Left kidney (tissue), 2 donors: ENCODE data around the gene MYO1A. TPM values are rescaled to one million over a fixed set of nuclear protein-coding genes. Genes with fewer than 3 reads are reported as not detected.
"Not testable (repeated sequence)": the region's sequence is repeated elsewhere in the genome, so short reads cannot be mapped to it uniquely, and the experiment has no call there.

Source experiments
- DNase-seq: peaks from one replicate; pipeline ENCODE4 v3.0.0-alpha.2; 2013
- polyA plus RNA-seq: library from polyadenylated mRNA; unstranded; fragments of 120-200 nt; gene quantifications from one replicate; pipeline ENCODE4 v1.2.1, GENCODE V29; 2013; ENCODE audit not compliant: insufficient read length

MYO1A gene
- polyA plus RNA-seq, 1 donor: 0.50 TPM

GRCh38 chr12:57047981-57048380, 1.9 kb downstream of the MYO1A start:
- DNase-seq: no peak

DNA sequence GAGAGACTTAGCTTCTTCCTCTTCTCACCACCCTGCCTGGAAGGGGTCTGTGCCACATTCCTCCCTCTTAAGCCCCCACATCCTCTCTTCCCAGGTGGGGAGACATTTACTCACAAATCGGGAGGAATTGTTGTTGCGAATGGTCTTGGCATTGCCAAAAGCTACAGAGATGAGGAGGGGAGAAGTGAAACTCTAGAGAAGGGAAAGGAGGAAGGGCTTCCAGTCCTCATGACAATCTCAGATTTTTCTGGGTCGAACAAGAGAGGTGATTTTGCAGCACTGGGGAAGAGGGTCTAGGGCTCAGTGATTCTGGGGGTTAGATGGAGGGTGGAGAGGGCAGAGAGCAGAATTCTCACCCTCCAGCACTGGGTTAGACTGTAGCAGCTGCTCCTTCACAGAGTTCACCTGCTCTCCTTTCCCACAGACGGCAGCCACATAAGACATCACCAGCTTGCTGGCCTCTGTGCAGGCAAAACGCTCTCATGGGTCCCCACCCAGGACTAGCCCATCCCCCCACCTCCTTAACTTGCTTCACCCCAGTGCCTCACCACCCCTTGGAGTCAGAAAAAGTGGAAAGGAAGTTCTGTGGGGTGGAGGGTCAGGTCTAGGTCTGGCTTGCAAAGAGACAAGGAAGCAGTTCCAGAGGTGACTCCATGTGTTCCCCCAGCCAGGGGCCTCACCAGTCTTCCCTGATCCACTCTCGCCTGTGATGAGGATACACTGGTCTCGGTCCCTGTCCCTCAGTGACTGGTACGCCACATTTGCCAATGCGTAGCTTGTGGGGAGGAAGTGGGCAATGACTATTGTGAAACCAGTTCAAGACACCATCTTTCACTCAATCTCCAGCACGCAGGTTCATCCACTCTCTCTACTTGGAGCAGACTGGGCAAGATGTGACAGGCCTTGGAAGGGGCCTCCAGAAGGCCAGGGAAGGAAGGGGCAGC, 2.7 kb downstream of the MYO1A start:
- DNase-seq: no peak

DNA sequence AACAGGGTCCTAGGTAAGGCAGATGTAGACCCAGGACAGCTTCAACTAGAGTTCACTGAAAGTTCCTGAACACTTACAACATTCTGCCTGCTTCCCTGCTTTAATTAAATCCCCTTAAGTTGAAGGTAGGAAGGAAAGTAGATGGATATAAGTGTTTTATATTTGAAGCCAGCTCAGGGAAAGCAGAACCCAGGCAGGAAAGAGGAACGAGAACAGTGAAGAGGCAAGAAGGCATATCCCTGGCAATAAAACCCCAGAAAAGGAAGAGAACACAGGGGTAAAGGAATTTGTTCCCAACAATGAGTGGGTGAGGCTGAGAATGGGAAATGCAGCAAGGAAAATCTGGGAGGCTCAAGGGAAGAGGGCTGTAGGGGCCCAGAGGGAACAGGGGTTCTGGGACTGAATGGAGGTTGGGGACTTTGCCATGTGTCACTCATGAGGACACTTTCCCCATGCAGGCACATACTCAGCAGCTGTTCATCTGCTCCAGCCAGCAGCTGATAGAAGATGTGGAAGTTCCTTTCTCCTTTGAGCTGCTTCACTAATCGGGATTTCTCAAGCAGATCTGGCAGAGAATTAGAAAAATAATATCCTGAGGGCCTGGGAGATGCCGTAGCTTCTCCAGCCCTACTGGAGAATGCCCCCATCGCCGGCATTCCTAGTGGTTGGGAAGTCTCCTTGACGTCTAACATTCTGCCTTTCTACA, 3.7 kb downstream of the MYO1A start:
- DNase-seq: no peak

- DNase-seq: no peak
Observed at GRCh38 chr12:57044889-57045288, 5.0 kb downstream of the MYO1A start.

DNA sequence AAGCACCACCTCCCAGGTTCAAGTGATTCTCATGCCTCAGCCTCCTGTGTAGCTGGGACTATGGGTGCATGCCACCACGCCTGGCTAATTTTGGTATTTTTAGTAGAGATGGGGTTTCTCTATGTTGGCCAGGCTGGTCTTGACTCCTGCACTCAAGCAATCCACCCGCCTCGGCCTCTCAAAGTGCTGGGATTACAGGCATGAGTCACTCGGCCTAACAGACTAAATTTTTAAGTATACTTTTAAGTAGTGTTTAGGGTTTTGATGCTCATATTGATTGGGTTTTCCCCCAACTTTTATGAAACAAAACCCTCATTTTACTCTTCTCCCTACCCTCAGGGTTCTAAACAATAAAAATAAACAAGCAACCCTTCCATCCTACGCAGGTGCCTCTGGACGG, 5.5 kb downstream of the MYO1A start:
- no peak for DNase-seq

GRCh38 chr12:57042695-57043094, 7.2 kb downstream of the MYO1A start:
- no peak for DNase-seq

DNA sequence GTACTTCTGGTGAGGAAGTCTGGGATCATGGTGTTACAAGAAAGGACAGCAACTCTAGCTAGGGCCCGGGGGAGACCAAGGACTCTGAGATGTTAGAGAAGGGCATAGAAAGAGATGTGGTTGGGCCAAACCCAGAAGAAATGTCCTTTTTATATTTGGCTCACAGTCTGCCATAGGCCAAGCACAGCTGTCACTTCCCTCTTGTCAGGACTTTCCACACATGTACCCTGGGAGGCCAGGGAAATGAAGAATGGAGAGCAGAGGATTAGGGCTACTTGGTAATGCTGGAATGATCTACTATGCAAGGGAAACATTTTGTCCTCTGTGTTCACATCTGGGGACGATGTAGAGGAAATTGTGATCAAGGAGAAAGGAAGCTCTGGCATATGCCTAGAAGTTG, 9.2 kb downstream of the MYO1A start:
- DNase-seq: no peak

- DNase-seq: no peak
Observed at GRCh38 chr12:57040211-57040610, 9.7 kb downstream of the MYO1A start.

DNA sequence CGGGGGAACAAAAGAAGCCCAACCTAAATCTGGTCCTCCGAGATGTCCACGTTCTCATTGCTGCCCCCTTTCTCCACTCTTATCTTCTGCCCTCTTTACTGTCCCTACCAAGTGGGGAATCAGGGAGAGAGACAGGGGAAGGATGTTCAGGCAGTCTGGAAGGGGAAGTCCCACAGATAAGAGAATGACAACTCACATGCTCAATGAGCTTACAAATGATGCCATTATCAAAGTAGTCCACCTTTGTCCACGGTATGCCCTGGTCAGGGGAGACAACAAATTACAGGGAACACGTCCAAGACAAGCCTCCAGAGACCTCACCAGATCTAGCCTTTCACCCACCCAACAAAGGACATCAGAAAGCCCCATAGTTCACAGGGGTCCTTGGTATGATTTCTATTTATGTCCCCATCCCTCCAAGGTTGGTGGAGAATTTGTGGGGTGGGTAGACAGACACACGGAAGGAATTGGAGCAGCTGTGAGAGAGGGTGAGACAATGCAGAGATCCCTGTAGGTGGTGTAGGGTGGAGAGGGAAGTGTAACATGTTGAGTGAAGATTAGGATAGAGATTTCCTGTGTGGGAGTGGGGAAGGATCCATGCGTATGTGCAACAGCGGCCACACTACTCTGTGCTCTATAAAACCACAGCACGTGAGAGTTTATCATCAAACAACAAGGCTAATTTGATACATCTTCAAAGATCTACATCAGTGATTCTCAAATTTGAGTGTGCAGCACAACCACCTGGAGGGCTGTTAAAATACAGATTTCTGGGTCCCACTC, 10.7 kb downstream of the MYO1A start:
- no peak for DNase-seq

DNA sequence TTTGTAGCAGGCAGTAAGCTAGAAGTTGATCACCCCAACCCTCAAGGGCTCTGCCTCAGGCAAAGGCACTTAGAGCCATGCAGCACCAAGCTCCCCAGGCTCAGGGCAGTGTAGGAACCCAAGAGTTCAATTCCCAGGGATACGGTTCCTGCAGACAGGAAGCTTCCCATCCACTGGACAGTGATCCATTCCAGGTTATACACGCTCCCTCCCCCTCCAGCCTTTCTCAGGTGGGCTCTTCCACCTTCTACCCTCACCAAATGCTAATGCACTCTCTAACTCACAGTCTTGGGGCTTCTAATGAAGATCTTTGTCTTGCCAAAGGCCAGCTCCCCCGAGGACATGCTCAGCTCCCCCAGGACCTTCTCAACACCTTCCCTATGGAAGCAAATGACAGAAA, 12.7 kb downstream of the MYO1A start:
- no peak for DNase-seq

GRCh38 chr12:57033431-57033830, 16.5 kb downstream of the MYO1A start:
- DNase-seq: no peak

GRCh38 chr12:57031789-57032188, 18.1 kb downstream of the MYO1A start:
- no peak for DNase-seq

- no peak for DNase-seq
Observed at GRCh38 chr12:57031138-57031725, 18.7 kb downstream of the MYO1A start.

GRCh38 chr12:57029457-57029856, 20.5 kb downstream of the MYO1A start:
- no peak for DNase-seq

DNA sequence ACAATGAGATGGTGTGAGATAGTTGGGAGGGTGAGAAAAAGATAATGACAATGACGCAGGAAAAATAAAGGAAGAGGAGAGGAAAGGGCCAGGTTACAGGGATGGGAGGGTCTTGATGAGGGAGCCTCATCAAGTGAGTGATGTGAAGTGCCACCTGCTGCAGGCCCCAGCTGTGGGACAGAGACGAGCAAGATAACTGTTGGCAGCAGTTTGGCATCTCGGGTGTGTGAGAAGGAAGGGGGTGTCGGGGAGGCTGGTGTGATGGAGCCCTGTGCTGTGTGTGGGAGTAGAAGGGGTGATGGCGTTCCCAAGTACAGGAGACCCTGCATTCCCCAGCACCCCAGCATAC, 22.1 kb downstream of the MYO1A start:
- DNase-seq: no peak

- no peak for DNase-seq
Observed at GRCh38 chr12:57027011-57027804, 22.7 kb downstream of the MYO1A start.

DNA sequence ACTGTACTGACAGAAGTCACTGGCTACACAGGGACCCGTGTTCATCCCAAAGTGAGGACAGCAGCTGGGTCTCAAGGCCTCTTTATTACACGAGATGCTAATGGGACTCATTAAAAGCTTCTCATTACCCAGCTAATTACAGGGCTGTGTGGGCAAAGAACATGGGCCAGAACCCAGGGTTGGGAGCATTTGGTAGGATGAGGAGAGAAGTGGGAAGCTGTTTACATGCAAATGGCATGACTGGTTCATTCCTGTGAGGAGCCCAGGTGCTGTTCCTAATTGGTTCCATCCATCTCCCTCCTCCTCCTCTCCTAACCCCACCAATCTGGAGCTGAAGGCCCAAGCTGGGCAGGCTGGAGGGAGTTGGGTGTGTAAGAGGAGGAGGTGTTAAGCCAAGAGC, 24.7 kb downstream of the MYO1A start:
- DNase-seq: no peak

DNA sequence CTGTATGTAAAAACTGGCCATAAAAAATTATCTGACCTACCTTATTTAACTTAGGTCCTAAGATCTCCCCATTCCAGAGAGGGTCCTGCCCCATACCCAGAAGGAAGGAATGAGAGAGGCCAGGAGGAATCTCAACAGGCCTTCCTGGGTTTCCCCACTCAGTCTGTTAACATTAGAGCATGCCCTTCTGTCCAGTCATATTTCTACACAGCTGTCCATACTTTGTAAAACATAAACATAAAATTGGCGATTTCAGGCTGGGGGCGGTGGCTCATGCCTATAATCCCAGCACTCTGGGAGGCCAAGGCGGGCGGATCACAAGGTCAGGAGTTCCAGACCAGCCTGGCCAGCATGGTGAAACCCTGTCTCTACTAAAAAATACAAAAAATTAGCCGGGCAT, 27.6 kb downstream of the MYO1A start:
- DNase-seq: not testable (repeated sequence)

- no peak for DNase-seq
Observed at GRCh38 chr12:57019983-57020719, 29.8 kb downstream of the MYO1A start.

DNA sequence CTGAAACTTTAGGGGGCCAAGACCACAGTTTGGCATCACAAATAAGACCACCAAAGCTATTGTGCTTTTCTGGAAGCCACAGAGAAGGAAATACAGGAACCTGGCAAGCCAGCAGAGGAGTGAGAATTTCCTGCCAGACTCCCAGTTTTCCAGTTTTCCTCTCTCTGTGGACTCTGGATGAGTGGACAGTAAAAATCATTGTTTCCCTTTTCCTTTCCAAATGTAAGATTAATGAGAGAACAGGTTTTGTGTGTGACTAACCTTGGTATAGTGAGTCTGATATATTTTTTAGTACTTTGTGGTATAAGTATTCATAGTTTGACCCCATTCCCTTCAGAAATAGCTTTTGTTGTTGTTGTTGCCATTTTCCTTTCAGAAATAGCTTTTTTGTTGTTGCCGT, 31.0 kb downstream of the MYO1A start:
- DNase-seq: no peak

DNA sequence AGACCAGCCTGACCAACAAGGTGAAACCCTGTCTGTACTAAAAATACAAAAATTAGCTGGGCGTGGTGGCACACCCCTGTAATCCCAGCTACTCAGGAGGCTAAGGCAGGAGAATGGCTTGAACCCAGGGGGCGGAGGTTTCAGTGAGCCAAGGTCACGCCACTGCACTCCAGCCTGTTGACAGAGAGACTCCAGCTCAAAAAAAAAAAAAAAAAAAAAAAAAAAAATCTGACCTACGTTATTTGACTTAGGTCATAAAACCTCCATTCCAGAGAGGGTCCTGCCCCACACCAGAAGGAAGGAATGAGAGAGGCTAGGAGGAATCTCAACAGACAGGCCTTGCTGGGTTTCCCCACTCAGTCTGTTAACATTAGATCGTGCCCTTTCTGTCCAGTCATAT, 31.6 kb downstream of the MYO1A start:
- not testable (repeated sequence) for DNase-seq
